Esophagus muscularis mucosa (tissue), 3 donors: ENCODE measurements around the gene HSD11B2.

Experiments
- CTCF ChIP-seq, 3 experiments: fragments of 200-600 bp in 2 of 3; fragments of 450-650 bp in 1 of 3; sonication (generic) in 2 of 3; IDR thresholded peaks; one replicate each; pipeline ENCODE4 v1.5.1; 2017 to 2019; ENCODE audit warnings: antibody characterized with exemption in 3 of 3, mild to moderate bottlenecking in 2 of 3, moderate library complexity in 1 of 3
- POLR2A ChIP-seq: fragments of 450-650 bp; IDR thresholded peaks from one replicate; pipeline ENCODE4 v1.6.1; 2017; ENCODE audit warnings: antibody characterized with exemption, moderate library complexity, mild to moderate bottlenecking, low read depth

- TF ChIP-seq CTCF (IDR thresholded peaks at IDR 0.05) (no peak), POLR2A (no peak)
Measured at GRCh38 chr16:67441907-67442306, 11.0 kb downstream of the HSD11B2 start.
